ENCODE measurements around the gene KIF4A. TPM values are rescaled to one million over a fixed set of nuclear protein-coding genes. Genes with fewer than 3 reads are reported as not detected.
A peak's percentile ranks its signal among the peaks of the same experiment; 100 is the strongest.

Gene KIF4A
- total RNA-seq, 4 donors from 2014 or later = 1.3 to 4.4 (median 1.4) TPM; not detected in 1

- no peak overlapping the region for H3K4me3 ChIP-seq
- WGBS, 2 donors (ENCODE audit: low coverage in 1 of 2) = 72% methylated on average over 3 of the region's 3 CpGs; no CpG with 5 or more reads in 1 of the 2 donors
- H3K36me3 ChIP-seq = no peaks in the 10 kb centered on the region
- no peaks in the 10 kb centered on the region for H3K9me3 ChIP-seq
- TF ChIP-seq EP300 (IDR thresholded peaks at IDR 0.05; ENCODE audit: low read depth) (no peak), CTCF (IDR thresholded peaks at IDR 0.05) (no peak), POLR2A (IDR thresholded peaks at IDR 0.05) (no peak), POLR2AphosphoS5 (IDR thresholded peaks at IDR 0.05) (no peak)
- intact Hi-C loops (cut with DNase I; ENCODE audit: low total_unique reads) (no loop called here), in situ Hi-C loops (cut with MboI; ENCODE audit: low pct_ligation_motif_present in 1 of 4, low pct_unique_long_range_greater_than_20kb in 1 of 4, low sequenced_read_pairs in 3 of 4) (loop anchor here in 1 of 4 donors (25.0 kb wide), 1 partner anchor 93 kb away; the partner anchor contains the start of gene DGAT2L6)
- no peak for DNase-seq
- H3K27ac ChIP-seq = no peak overlapping the region
- H3K27me3 ChIP-seq = no peaks in the 10 kb centered on the region
- H3K4me1 ChIP-seq = no peaks in the 10 kb centered on the region
Measured at GRCh38 chrX:70280573-70280972, 9.3 kb upstream of the KIF4A start.

- Histone ChIP-seq H3K36me3 (no peaks in the 10 kb centered on the region), H3K4me1 (no peaks in the 10 kb centered on the region), H3K27me3 (no peaks in the 10 kb centered on the region), H3K27ac (no peak within 1 kb of the TSS), H3K9me3 (no peaks in the 10 kb centered on the region), H3K4me3 (no peak within 1 kb of the TSS)
- intact Hi-C loops (cut with DNase I; ENCODE audit: low total_unique reads) = no loop called here
- DNase-seq = no peak
- TF ChIP-seq CTCF (IDR thresholded peaks at IDR 0.05) = no peak
- TF ChIP-seq POLR2A (IDR thresholded peaks at IDR 0.05) = no peak
- TF ChIP-seq EP300 (IDR thresholded peaks at IDR 0.05; ENCODE audit: low read depth) = no peak
- TF ChIP-seq POLR2AphosphoS5 (IDR thresholded peaks at IDR 0.05) = no peak
- in situ Hi-C loops (cut with MboI; ENCODE audit: low pct_ligation_motif_present in 1 of 4, low pct_unique_long_range_greater_than_20kb in 1 of 4, low sequenced_read_pairs in 3 of 4) = loop anchor here in 1 of 4 donors (25.0 kb wide), 1 partner anchor 95 kb away; the partner anchor contains the start of gene DGAT2L6
- whole genome bisulfite sequencing, 2 donors (ENCODE audit: low coverage in 1 of 2) = 95% methylated on average over 21 of the region's 21 CpGs; no CpG with 5 or more reads in 1 of the 2 donors
Measured at GRCh38 chrX:70281951-70282350, 8.0 kb upstream of the KIF4A start, which contains the start of gene RAB41. Gene RAB41, plus strand, starts transcription at chrX:70282172. Its CDS starts 46 bp downstream, at chrX:70282218.

- in situ Hi-C loops (cut with MboI; ENCODE audit: low pct_ligation_motif_present in 1 of 4, low pct_unique_long_range_greater_than_20kb in 1 of 4, low sequenced_read_pairs in 3 of 4) = loop anchor here in 1 of 4 donors (25.0 kb wide), 1 partner anchor 102 kb away; the partner anchor contains the start of gene DGAT2L6
- no peaks in the 10 kb centered on the region for H3K36me3 ChIP-seq
- no peaks in the 10 kb centered on the region for H3K27me3 ChIP-seq
- intact Hi-C loops (cut with DNase I; ENCODE audit: low total_unique reads) = no loop called here
- no peak for DNase-seq
- WGBS, 2 donors (ENCODE audit: low coverage in 1 of 2) = 56% methylated on average over 11 of the region's 11 CpGs; no CpG with 5 or more reads in 1 of the 2 donors
- peak overlapping the region; percentile 47 to 85 (median 77) for H3K27ac ChIP-seq
- H3K4me3 ChIP-seq = peak overlapping the region; percentile 14 to 67 (median 49)
- TF ChIP-seq EP300 (IDR thresholded peaks at IDR 0.05; ENCODE audit: low read depth) = no peak
- TF ChIP-seq POLR2AphosphoS5 (IDR thresholded peaks at IDR 0.05) = no peak
- no peak for TF ChIP-seq CTCF (IDR thresholded peaks at IDR 0.05)
- TF ChIP-seq POLR2A (IDR thresholded peaks at IDR 0.05) = no peak
- peaks cover 0 to 13% (median 0%) of the 10 kb centered on the region in 4 donors for H3K4me1 ChIP-seq
- H3K9me3 ChIP-seq = no peaks in the 10 kb centered on the region
Measured at GRCh38 chrX:70289168-70289792, 624 bp upstream of the KIF4A start.

- DNase-seq = no peak
- Histone ChIP-seq H3K9me3 (no peaks in the 10 kb centered on the region), H3K27ac (no peak overlapping the region), H3K4me3 (no peak overlapping the region), H3K4me1 (peaks cover 0 to 13% (median 0%) of the 10 kb centered on the region in 4 donors), H3K27me3 (no peaks in the 10 kb centered on the region), H3K36me3 (no peaks in the 10 kb centered on the region)
- 0 to 2% methylated on average over 1 of the region's 1 CpG for WGBS, 2 donors (ENCODE audit: low coverage in 1 of 2)
- intact Hi-C loops (cut with DNase I; ENCODE audit: low total_unique reads) (no loop called here), in situ Hi-C loops (cut with MboI; ENCODE audit: low pct_ligation_motif_present in 1 of 4, low pct_unique_long_range_greater_than_20kb in 1 of 4, low sequenced_read_pairs in 3 of 4) (loop anchor here in 1 of 4 donors (25.0 kb wide), 1 partner anchor 105 kb away; the partner anchor contains the start of gene DGAT2L6)
- TF ChIP-seq POLR2A (IDR thresholded peaks at IDR 0.05) = no peak
- TF ChIP-seq CTCF (IDR thresholded peaks at IDR 0.05) = no peak
- no peak for TF ChIP-seq POLR2AphosphoS5 (IDR thresholded peaks at IDR 0.05)
- TF ChIP-seq EP300 (IDR thresholded peaks at IDR 0.05; ENCODE audit: low read depth) = no peak
Measured at GRCh38 chrX:70292788-70293187, 2.9 kb downstream of the KIF4A start.
